ENCODE results near the gene CST9L. TPM values are rescaled to one million over a fixed set of nuclear protein-coding genes. Genes with fewer than 3 reads are reported as not detected.

CST9L gene
- total RNA-seq (2016; rRNA removed; fragmentation: Illumina TruSeq; extraction: Trizol) (0.15 TPM in 1 of 2 replicates, not detected in the other), polyA plus RNA-seq (2011; rRNA removed) (not detected in 2 replicates), polyA minus RNA-seq (2011; rRNA and poly(A)+ RNA removed; ENCODE audit: low replicate concordance) (not detected in 2 replicates), Bru-seq, nascent RNA (percentile 13 among the genes with signal in this experiment), BruChase-seq, experiment 1, labeled RNA remaining after a 6-hour chase (not detected), BruChase-seq, experiment 2, labeled RNA remaining after a 2-hour chase (percentile 16 among the genes with signal in this experiment)
- total RNA-seq (2016; cell fraction: cytosol; rRNA removed; fragmentation: Illumina TruSeq; extraction: Trizol; ENCODE audit: low read depth), result not detected in 2 replicates
- total RNA-seq (2016; cell fraction: insoluble cytoplasmic fraction; rRNA removed; fragmentation: Illumina TruSeq; extraction: Trizol), result not detected in 2 replicates
- total RNA-seq (2016; cell fraction: membrane; rRNA removed; fragmentation: Illumina TruSeq; extraction: Trizol), result not detected in 2 replicates
- total RNA-seq (2016; cell fraction: nucleus; rRNA removed; fragmentation: Illumina TruSeq; extraction: Trizol), result not detected in 2 replicates
- polyA plus RNA-seq (2011; cell fraction: cytosol; rRNA removed), result not detected in 2 replicates
- not detected in 2 replicates for polyA plus RNA-seq (2011; cell fraction: nucleus; rRNA removed)
- polyA plus RNA-seq (2012), result not detected in 2 replicates
- polyA plus RNA-seq (2016; cell fraction: cytosol; fragmentation: Illumina TruSeq; extraction: Trizol; ENCODE audit: low read depth), result not detected in 2 replicates
- not detected in 2 replicates for polyA plus RNA-seq (2016; cell fraction: insoluble cytoplasmic fraction; fragmentation: Illumina TruSeq; extraction: Trizol; ENCODE audit: low read depth)
- not detected in 2 replicates for polyA plus RNA-seq (2016; cell fraction: membrane; fragmentation: Illumina TruSeq; extraction: Trizol; ENCODE audit: low read depth)
- not detected in 2 replicates for polyA plus RNA-seq (2016; cell fraction: nucleus; fragmentation: Illumina TruSeq; extraction: Trizol; ENCODE audit: insufficient read depth, low read depth)
- not detected in 2 replicates for polyA minus RNA-seq (2011; cell fraction: cytosol; rRNA and poly(A)+ RNA removed)
- polyA minus RNA-seq (2011; cell fraction: nucleus; rRNA and poly(A)+ RNA removed), result not detected in 2 replicates
- long read RNA-seq, experiment 1, result 0 reads
- long read RNA-seq, experiment 2, result 0 reads

GRCh38 chr20:23568320-23568970 lies at the start of gene CST9L:
CST9L (minus strand) TSS chr20:23568484; CDS start chr20:23568450, 34 bp downstream.
- no peak within 1 kb of the TSS for H2AFZ ChIP-seq (ENCODE audit: low read length)
- POLR2A ChIA-PET, result no interaction called here
- TF ChIP-seq ZNF136 (CRISPR knock-in tag; IDR thresholded peaks at IDR 0.05; ENCODE audit: low read depth) (no peak), NRL (CRISPR knock-in tag; IDR thresholded peaks at IDR 0.05; ENCODE audit: borderline replicate concordance) (0 out of 2 replicates have a peak, but pooled peaks have one; percentile 46), ZNF20 (CRISPR knock-in tag; IDR thresholded peaks at IDR 0.05) (no peak), ZBTB40 (IDR thresholded peaks at IDR 0.05) (no peak), ZBTB40 (CRISPR knock-in tag; IDR thresholded peaks at IDR 0.05) (peak; percentile 22; the same call in 1 of the 2 replicates)
- no TSS peak for BruUV-seq (replicated peaks)
- CTCF ChIA-PET (ENCODE audit: low intra/inter-chr PET ratio, low total read pairs), result no interaction called here
- FAIRE-seq (no peak), DNase-seq (ENCODE audit: low spot score) (no peak), ATAC-seq (no peak)
- H3K9ac ChIP-seq (ENCODE audit: insufficient read depth, low read depth, low read length), result no peak within 1 kb of the TSS
- intact Hi-C loops (cut with micrococcal nuclease; ENCODE audit: unreplicated experiment) (no loop called here), in situ Hi-C loops (cut with HindIII; ENCODE audit: extremely low pct_ligation_motif_present, low pct_unique_long_range_greater_than_20kb) (no loop called here)
- H3K4me1 ChIP-seq (ENCODE audit: insufficient read depth, low read length), result peaks cover 7% of the 10 kb centered on the region; the same call in 1 of the 2 replicates
- no peak within 1 kb of the TSS for H3K4me2 ChIP-seq (ENCODE audit: low read depth, low read length)
- H3K27me3 ChIP-seq (ENCODE audit: control insufficient read depth in 1 of 2, insufficient read depth in 2 of 2, low read length in 2 of 2), result peaks cover 0 to 7% of the 10 kb centered on the region in 2 experiments; a peak in 1 of 5 replicates
- 48% methylated on average over 11 of the region's 11 CpGs for WGBS (ENCODE audit: low lambda C conversion rate)
- no peaks in the 10 kb centered on the region for H3K9me3 ChIP-seq (ENCODE audit: low read length)
- no peaks in the 10 kb centered on the region for H3K79me2 ChIP-seq (ENCODE audit: insufficient read depth, low read length)
- H3K27ac ChIP-seq (ENCODE audit: extremely low read length, insufficient read depth, low read length), result no peak within 1 kb of the TSS
- H3K4me3 ChIP-seq (replicated peaks in 1 of 3; ENCODE audit: insufficient read depth in 1 of 3, low read depth in 2 of 3, low read length in 3 of 3), result no peak within 1 kb of the TSS
- H4K20me1 ChIP-seq (ENCODE audit: insufficient read depth, low read length), result no peaks in the 10 kb centered on the region
- no peaks in the 10 kb centered on the region for H3K36me3 ChIP-seq (replicated peaks in 1 of 2; ENCODE audit: control insufficient read depth in 1 of 2, insufficient read depth in 2 of 2, low read length in 2 of 2)
